PC-9 (cell line): ENCODE data around the gene C2CD4C. TPM values are rescaled to one million over a fixed set of nuclear protein-coding genes. Genes with fewer than 3 reads are reported as not detected.

Experiments used
- BruUV-seq: library from RNA; stranded (reverse); fragments of 400-500 nt; replicated peaks from 2 replicates; lab custom pipeline; 2021; lab: Mats Ljungman, UMichigan
- CTCF ChIA-PET: fragments of 300-600 bp; sonication (Branson Sonifier 250); formaldehyde crosslinking; loops from one replicate; lab custom pipeline; 2022; ENCODE audit warnings: antibody characterized with exemption; lab: Charles Lee
- POLR2A ChIA-PET: fragments of 300-600 bp; sonication (Branson Sonifier 250); formaldehyde crosslinking; loops from one replicate; lab custom pipeline; 2022; ENCODE audit warnings: antibody characterized with exemption; ENCODE audit not compliant: unreplicated experiment; lab: Charles Lee
- DNase-seq, 2 experiments: peaks; one replicate each; pipeline versions ENCODE4 v3.0.0 to v3.0.0-alpha.2; 2015 to 2022; ENCODE audit warnings: mixed read lengths in 1 of 2
- H2AFZ ChIP-seq: fragments of 200-600 bp; sonication (generic); 2 replicates; pipeline ENCODE4 v1.8.1; 2017; ENCODE audit warnings: antibody characterized with exemption
- H3F3A ChIP-seq: fragments of 200-600 bp; sonication (generic); 2 replicates; pipeline ENCODE4 v1.8.1; 2017; ENCODE audit warnings: antibody characterized with exemption, mild to moderate bottlenecking, low read depth; ENCODE audit not compliant: insufficient read depth
- H3K27ac ChIP-seq: fragments of 200-600 bp; sonication (generic); 2 replicates; pipeline ENCODE4 v1.6.1; 2016; ENCODE audit warnings: mixed run types
- H3K27me3 ChIP-seq: fragments of 200-600 bp; sonication (generic); 2 replicates; pipeline ENCODE4 v1.6.1; 2016; ENCODE audit warnings: low read depth, mixed run types; ENCODE audit not compliant: insufficient read depth
- H3K36me3 ChIP-seq: fragments of 200-600 bp; sonication (generic); 2 replicates; pipeline ENCODE4 v1.6.1; 2016; ENCODE audit warnings: low read depth, mixed run types
- H3K4me1 ChIP-seq: fragments of 200-600 bp; sonication (generic); replicated peaks from 2 replicates; pipeline ENCODE4 v1.6.1; 2016; ENCODE audit warnings: mixed run types; ENCODE audit not compliant: insufficient read depth
- H3K4me2 ChIP-seq: fragments of 200-600 bp; sonication (generic); 2 replicates; pipeline ENCODE4 v1.6.1; 2017; ENCODE audit warnings: mixed run types
- H3K4me3 ChIP-seq: fragments of 200-600 bp; sonication (generic); 2 replicates; pipeline ENCODE4 v1.6.1; 2016; ENCODE audit warnings: mixed run types
- H3K79me2 ChIP-seq: fragments of 200-600 bp; sonication (generic); 2 replicates; pipeline ENCODE4 v1.6.1; 2017; ENCODE audit warnings: low read depth, mixed run types
- H3K9me2 ChIP-seq: fragments of 200-600 bp; sonication (generic); 2 replicates; pipeline ENCODE4 v1.8.1; 2017; ENCODE audit warnings: mild to moderate bottlenecking; ENCODE audit not compliant: insufficient read depth
- H3K9me3 ChIP-seq: fragments of 200-600 bp; sonication (generic); 2 replicates; pipeline ENCODE4 v1.8.1; 2016; ENCODE audit warnings: low read depth; ENCODE audit not compliant: insufficient read depth
- H4K20me1 ChIP-seq: fragments of 200-600 bp; sonication (generic); 2 replicates; pipeline ENCODE4 v1.8.1; 2017; ENCODE audit not compliant: insufficient read depth
- EZH2 ChIP-seq: fragments of 200-600 bp; sonication (generic); IDR thresholded peaks from 2 replicates; pipeline ENCODE4 v1.8.0; 2017; ENCODE audit warnings: antibody characterized with exemption, low read depth
- intact Hi-C: fragments of 100-400 bp; cut with micrococcal nuclease; formaldehyde crosslinking; loops from one replicate; pipeline ENCODE4 v1.10.0; 2022; ENCODE audit not compliant: unreplicated experiment
- total RNA-seq: library from RNA; stranded (reverse); gene quantifications from 2 replicates; pipeline ENCODE4 v1.2.3, GENCODE V29; 2021
- TF ChIP-seq, protein P1 (sequence below): fragments of 200-600 bp; sonication (generic); conservative IDR thresholded peaks from 2 replicates; pipeline ENCODE4 v1.6.1; 2017; ENCODE audit warnings: mixed run types, antibody characterized with exemption, mild to moderate bottlenecking, moderate library complexity

C2CD4C gene
- total RNA-seq, 1 experiment from 2014 or later = 1.2 TPM

DNA sequence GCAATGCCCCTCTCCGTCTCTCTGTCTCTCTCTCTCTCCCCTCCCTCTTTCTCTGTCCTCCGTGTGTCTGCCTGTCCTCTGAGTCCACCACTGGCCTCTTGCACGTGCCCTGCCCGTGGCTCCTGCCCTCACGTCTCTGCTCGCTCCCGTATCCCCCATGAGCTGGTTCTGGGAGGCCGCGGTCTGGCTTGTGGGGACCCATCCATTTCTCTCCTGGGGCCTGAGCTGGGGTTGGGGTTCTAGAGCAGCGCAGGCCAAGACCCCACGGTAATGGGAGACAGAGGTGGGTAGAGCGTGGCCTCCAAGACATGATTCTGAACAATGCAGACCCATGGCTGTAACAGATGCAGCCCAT is 19.0 kb downstream of the C2CD4C start:
- H2AFZ ChIP-seq = no peak overlapping the region
- intact Hi-C loops = no loop called here
- ChIA-PET CTCF (no interaction called here), POLR2A (no interaction called here)
- peaks cover 28% of the 10 kb centered on the region for H3K27me3 ChIP-seq
- DNase-seq = no peak
- BruUV-seq = no TSS peak
- H3F3A ChIP-seq = peaks cover 5% of the 10 kb centered on the region; the same call in 1 of the 2 replicates
- TF ChIP-seq, protein P1, sequence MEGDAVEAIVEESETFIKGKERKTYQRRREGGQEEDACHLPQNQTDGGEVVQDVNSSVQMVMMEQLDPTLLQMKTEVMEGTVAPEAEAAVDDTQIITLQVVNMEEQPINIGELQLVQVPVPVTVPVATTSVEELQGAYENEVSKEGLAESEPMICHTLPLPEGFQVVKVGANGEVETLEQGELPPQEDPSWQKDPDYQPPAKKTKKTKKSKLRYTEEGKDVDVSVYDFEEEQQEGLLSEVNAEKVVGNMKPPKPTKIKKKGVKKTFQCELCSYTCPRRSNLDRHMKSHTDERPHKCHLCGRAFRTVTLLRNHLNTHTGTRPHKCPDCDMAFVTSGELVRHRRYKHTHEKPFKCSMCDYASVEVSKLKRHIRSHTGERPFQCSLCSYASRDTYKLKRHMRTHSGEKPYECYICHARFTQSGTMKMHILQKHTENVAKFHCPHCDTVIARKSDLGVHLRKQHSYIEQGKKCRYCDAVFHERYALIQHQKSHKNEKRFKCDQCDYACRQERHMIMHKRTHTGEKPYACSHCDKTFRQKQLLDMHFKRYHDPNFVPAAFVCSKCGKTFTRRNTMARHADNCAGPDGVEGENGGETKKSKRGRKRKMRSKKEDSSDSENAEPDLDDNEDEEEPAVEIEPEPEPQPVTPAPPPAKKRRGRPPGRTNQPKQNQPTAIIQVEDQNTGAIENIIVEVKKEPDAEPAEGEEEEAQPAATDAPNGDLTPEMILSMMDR = no peak
- no peak for TF ChIP-seq EZH2
- H3K4me3 ChIP-seq = no peak overlapping the region
- H3K36me3 ChIP-seq = no peaks in the 10 kb centered on the region
- H3K9me2 ChIP-seq = no peaks in the 10 kb centered on the region
- no peaks in the 10 kb centered on the region for H3K9me3 ChIP-seq
- H4K20me1 ChIP-seq = no peaks in the 10 kb centered on the region
- H3K79me2 ChIP-seq = no peaks in the 10 kb centered on the region
- H3K4me2 ChIP-seq = no peak overlapping the region
- H3K27ac ChIP-seq = no peak overlapping the region
- no peaks in the 10 kb centered on the region for H3K4me1 ChIP-seq

DNA sequence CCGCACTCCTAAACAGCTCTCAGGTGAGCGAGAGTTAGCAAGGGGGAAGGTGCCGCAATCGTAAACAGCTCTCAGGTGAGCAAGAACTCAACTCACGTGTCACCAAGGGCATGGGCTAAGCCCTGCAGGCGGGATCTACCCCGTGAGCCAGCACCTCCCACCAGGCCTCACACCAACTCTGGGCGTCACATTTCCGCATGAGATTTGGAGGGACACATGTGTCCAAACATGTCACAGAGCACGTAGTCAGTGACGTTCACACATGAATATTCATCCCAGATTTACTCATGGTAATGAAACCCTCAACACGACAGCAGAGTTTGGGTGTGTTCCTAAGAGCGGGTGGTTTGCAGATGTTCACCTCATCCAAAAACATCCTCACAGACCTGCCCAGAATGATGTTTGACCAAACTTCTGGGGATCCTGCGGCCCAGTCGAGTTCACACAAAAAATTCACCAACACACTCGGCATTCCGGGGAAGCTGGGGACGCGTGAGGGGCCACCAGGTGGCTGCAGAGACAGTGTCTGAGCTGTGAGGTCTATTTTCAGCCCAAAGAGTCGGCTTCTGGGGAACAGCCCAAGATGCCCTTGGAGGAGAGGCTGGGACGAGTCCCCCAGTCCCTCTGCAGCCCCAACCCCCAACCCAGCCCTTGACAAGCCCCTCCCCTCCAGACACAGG is 19.6 kb downstream of the C2CD4C start:
- TF ChIP-seq, protein P1 = no peak
- no peak for TF ChIP-seq EZH2
- Histone ChIP-seq H3K4me1 (no peaks in the 10 kb centered on the region), H3K27me3 (peaks cover 28% of the 10 kb centered on the region), H3K27ac (no peak overlapping the region), H3K4me3 (no peak overlapping the region), H3K9me3 (no peaks in the 10 kb centered on the region), H3K79me2 (no peaks in the 10 kb centered on the region), H3F3A (peaks cover 5% of the 10 kb centered on the region; the same call in 1 of the 2 replicates), H3K4me2 (no peak overlapping the region), H2AFZ (no peak overlapping the region), H4K20me1 (no peaks in the 10 kb centered on the region), H3K9me2 (no peaks in the 10 kb centered on the region), H3K36me3 (no peaks in the 10 kb centered on the region)
- intact Hi-C loops = no loop called here
- POLR2A ChIA-PET = no interaction called here
- no TSS peak for BruUV-seq
- CTCF ChIA-PET = no interaction called here
- DNase-seq = no peak

DNA sequence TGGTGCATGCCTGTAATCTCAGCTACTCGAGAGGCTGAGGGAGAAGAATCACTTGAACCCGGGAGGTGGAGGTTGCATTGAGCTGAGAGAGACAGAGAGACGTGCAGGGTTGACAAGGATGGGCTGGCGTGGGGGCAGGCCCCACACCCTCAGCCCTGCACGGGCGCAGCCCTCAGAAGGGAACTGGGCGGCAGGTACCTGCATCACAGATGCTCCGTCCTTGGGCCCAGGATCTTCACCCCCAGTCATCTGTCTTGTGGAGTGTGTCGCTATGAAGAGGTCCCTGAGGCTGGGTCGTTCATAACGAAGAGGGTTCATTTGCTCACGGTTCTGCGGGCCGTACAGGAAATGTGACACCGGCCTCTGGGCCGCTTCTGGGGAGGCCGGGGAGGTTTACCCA is 20.3 kb downstream of the C2CD4C start:
- Histone ChIP-seq H3K36me3 (no peaks in the 10 kb centered on the region), H3K4me1 (no peaks in the 10 kb centered on the region), H3K4me2 (no peak overlapping the region), H3F3A (peaks cover 5% of the 10 kb centered on the region; the same call in 1 of the 2 replicates), H2AFZ (no peak overlapping the region), H3K9me2 (no peaks in the 10 kb centered on the region), H3K79me2 (no peaks in the 10 kb centered on the region), H3K27me3 (peaks cover 28% of the 10 kb centered on the region), H4K20me1 (no peaks in the 10 kb centered on the region), H3K27ac (no peak overlapping the region), H3K9me3 (no peaks in the 10 kb centered on the region), H3K4me3 (no peak overlapping the region)
- ChIA-PET POLR2A (no interaction called here), CTCF (interaction anchor here (0.6 kb wide), 1 partner anchor 31 kb away, joined by 3 read pairs; no protein-coding TSS in a partner anchor)
- intact Hi-C loops = no loop called here
- no peak for DNase-seq
- TF ChIP-seq EZH2 = no peak
- TF ChIP-seq, protein P1 = no peak
- no TSS peak for BruUV-seq
